GM23248 (cell line): Measurements from ENCODE around the gene ZNF804B. TPM values are rescaled to one million over a fixed set of nuclear protein-coding genes. Genes with fewer than 3 reads are reported as not detected.
A peak's percentile ranks its signal among the peaks of the same experiment; 100 is the strongest.

Experiments
- DNase-seq: peaks from one replicate; pipeline ENCODE4 v3.0.0-alpha.2; 2015
- H2AFZ ChIP-seq: fragments of 200-600 bp; sonication (generic); 2 replicates; pipeline ENCODE4 v1.6.1; 2016; ENCODE audit warnings: antibody characterized with exemption
- H3F3A ChIP-seq: fragments of 200-600 bp; sonication (generic); 2 replicates; pipeline ENCODE4 v1.6.1; 2016; ENCODE audit warnings: mild to moderate bottlenecking, antibody characterized with exemption, mixed run types; ENCODE audit not compliant: insufficient read depth
- H3K27ac ChIP-seq: fragments of 200-600 bp; sonication (generic); 2 replicates; pipeline ENCODE4 v1.5.1; 2016; ENCODE audit warnings: mild to moderate bottlenecking
- H3K27me3 ChIP-seq: fragments of 200-600 bp; sonication (generic); replicated peaks from 2 replicates; pipeline ENCODE4 v1.6.1; 2016; ENCODE audit warnings: mild to moderate bottlenecking; ENCODE audit not compliant: insufficient read depth
- H3K36me3 ChIP-seq: fragments of 200-600 bp; sonication (generic); 2 replicates; pipeline ENCODE4 v1.6.1; 2016; ENCODE audit warnings: low read depth, mild to moderate bottlenecking
- H3K4me1 ChIP-seq: fragments of 200-600 bp; sonication (generic); 2 replicates; pipeline ENCODE4 v1.6.1; 2016; ENCODE audit warnings: mild to moderate bottlenecking; ENCODE audit not compliant: insufficient read depth
- H3K4me2 ChIP-seq: fragments of 200-600 bp; sonication (generic); one replicate; pipeline ENCODE4 v1.6.1; 2016; ENCODE audit warnings: mild to moderate bottlenecking; ENCODE audit not compliant: unreplicated experiment
- H3K4me3 ChIP-seq: fragments of 200-600 bp; sonication (generic); 2 replicates; pipeline ENCODE4 v1.5.1; 2016; ENCODE audit warnings: mild to moderate bottlenecking
- H3K79me2 ChIP-seq: fragments of 200-600 bp; sonication (generic); 2 replicates; pipeline ENCODE4 v1.6.1; 2016; ENCODE audit warnings: mild to moderate bottlenecking; ENCODE audit not compliant: insufficient read depth
- H3K9ac ChIP-seq: fragments of 200-600 bp; sonication (generic); 2 replicates; pipeline ENCODE4 v1.6.1; 2016; ENCODE audit warnings: mild to moderate bottlenecking
- H3K9me2 ChIP-seq: fragments of 200-600 bp; sonication (generic); 2 replicates; pipeline ENCODE4 v1.6.1; 2016; ENCODE audit warnings: mixed run types, mild to moderate bottlenecking, moderate library complexity; ENCODE audit not compliant: insufficient read depth
- H3K9me3 ChIP-seq: fragments of 200-600 bp; sonication (generic); one replicate; pipeline ENCODE4 v1.6.1; 2017; ENCODE audit warnings: low read depth
- H4K20me1 ChIP-seq: fragments of 200-600 bp; sonication (generic); 2 replicates; pipeline ENCODE4 v1.6.0; 2016; ENCODE audit not compliant: insufficient read depth
- EZH2 ChIP-seq: fragments of 200-600 bp; sonication (generic); IDR thresholded peaks from 2 replicates; pipeline ENCODE4 v1.6.1; 2018; ENCODE audit warnings: antibody characterized with exemption, mild to moderate bottlenecking; ENCODE audit not compliant: insufficient read depth, poor library complexity, severe bottlenecking
- EZH2phosphoT487 ChIP-seq: fragments of 200-600 bp; sonication (generic); IDR thresholded peaks from 2 replicates; pipeline ENCODE4 v1.6.1; 2018; ENCODE audit warnings: antibody characterized with exemption, moderate library complexity, mild to moderate bottlenecking, low read depth; ENCODE audit not compliant: insufficient read depth
- WGBS, 2 experiments: methylation state at CpG; one replicate each; pipeline ENCODE4 v1.1.6; 2015 to 2017; ENCODE audit warnings: low lambda C conversion rate in 2 of 2, low coverage in 1 of 2; ENCODE audit errors: missing lambda C conversion rate in 2 of 2; 5-methylcytosine and 5-hydroxymethylcytosine counted together
- in situ Hi-C: fragments of 300-500 bp; cut with MboI; formaldehyde crosslinking; loops from 2 replicates; pipeline ENCODE4 v1.15.0; 2020
- polyA plus RNA-seq: library from polyadenylated mRNA; unstranded; fragments of >200 nt; fragmentation: Nextera tagmentation; extraction: Ambion mirVana; gene quantifications from 2 replicates; pipeline ENCODE4 v1.2.1, GENCODE V29; 2016
- total RNA-seq: library from RNA; depleted of rRNA; stranded (reverse); fragments of >200 nt; shearing (Covaris generic); gene quantifications from 2 replicates; pipeline ENCODE4 v1.2.3, GENCODE V29; 2014

The ZNF804B gene
- total and polyA plus RNA-seq, 2 experiments from 2014 or later, result not detected

DNA sequence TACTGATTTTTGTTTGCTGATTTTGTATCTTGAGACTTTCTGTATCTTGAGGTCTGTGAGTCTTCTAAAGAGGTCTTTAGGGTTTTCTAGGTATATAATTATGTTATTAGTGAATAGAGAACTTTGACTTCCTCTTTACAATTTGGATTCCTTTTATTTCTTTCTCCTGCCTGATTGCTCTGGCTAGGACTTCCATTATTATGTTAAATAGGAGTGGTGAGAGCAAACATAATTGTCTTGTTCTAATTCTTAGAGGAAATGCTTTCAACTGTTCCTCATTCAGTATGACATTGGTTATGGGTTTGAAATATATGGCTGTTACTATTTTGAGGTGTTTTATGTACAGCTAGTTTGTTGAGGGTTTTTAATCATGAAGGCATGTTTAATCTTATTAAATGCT, 344.1 kb downstream of the ZNF804B start:
- Histone ChIP-seq H3K4me2 (no peak overlapping the region), H3K4me3 (no peak overlapping the region), H3K9me3 (no peaks in the 10 kb centered on the region), H2AFZ (no peak overlapping the region), H3K79me2 (no peaks in the 10 kb centered on the region), H3K27ac (no peak overlapping the region), H3K9ac (no peak overlapping the region), H4K20me1 (no peaks in the 10 kb centered on the region), H3K4me1 (no peaks in the 10 kb centered on the region), H3K27me3 (no peaks in the 10 kb centered on the region), H3K36me3 (no peaks in the 10 kb centered on the region), H3F3A (no peaks in the 10 kb centered on the region), H3K9me2 (no peaks in the 10 kb centered on the region)
- DNase-seq, result no peak
- in situ Hi-C loops, result no loop called here
- TF ChIP-seq EZH2 (no peak), EZH2phosphoT487 (no peak)

- no peaks in the 10 kb centered on the region for H3F3A ChIP-seq
- no peaks in the 10 kb centered on the region for H3K27me3 ChIP-seq
- H3K27ac ChIP-seq, result no peak overlapping the region
- H3K4me2 ChIP-seq, result no peak overlapping the region
- 48 to 50% methylated on average over 6 of the region's 6 CpGs for WGBS, 2 experiments
- no peak overlapping the region for H3K4me3 ChIP-seq
- H4K20me1 ChIP-seq, result no peaks in the 10 kb centered on the region
- TF ChIP-seq EZH2 (no peak), EZH2phosphoT487 (no peak)
- no peaks in the 10 kb centered on the region for H3K79me2 ChIP-seq
- H2AFZ ChIP-seq, result no peak overlapping the region
- DNase-seq, result peak; percentile 1
- in situ Hi-C loops, result no loop called here
- H3K9me2 ChIP-seq, result no peaks in the 10 kb centered on the region
- no peaks in the 10 kb centered on the region for H3K4me1 ChIP-seq
- H3K9me3 ChIP-seq, result no peaks in the 10 kb centered on the region
- H3K36me3 ChIP-seq, result no peaks in the 10 kb centered on the region
- H3K9ac ChIP-seq, result no peak overlapping the region
Observed at GRCh38 chr7:89104748-89105685, 345.5 kb downstream of the ZNF804B start.

DNA sequence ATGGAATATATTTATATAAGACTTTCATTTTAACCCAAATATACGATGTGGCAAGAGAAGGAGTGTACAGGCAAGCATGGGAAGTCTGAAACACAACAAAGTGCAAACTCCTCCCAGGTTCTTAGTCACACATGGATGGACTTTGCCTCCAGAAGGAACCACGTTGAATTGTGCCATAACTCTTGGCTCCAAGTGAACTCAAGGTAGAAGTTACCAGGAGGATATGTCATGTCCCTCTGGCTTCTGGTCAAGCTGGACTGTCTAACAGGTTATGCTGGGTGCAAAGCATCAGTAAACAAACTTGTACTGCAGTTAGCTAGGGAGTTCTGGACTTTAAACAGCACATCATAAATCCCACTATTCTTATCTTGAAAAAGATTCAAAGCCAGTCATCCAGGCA, 364.4 kb downstream of the ZNF804B start:
- WGBS, 2 experiments, result 2 to 3% methylated on average over 2 of the region's 2 CpGs
- Histone ChIP-seq H4K20me1 (no peaks in the 10 kb centered on the region), H3K4me1 (no peaks in the 10 kb centered on the region), H3K36me3 (no peaks in the 10 kb centered on the region), H2AFZ (no peak overlapping the region), H3K4me3 (no peak overlapping the region), H3K9me2 (no peaks in the 10 kb centered on the region), H3F3A (no peaks in the 10 kb centered on the region), H3K9ac (no peak overlapping the region), H3K27ac (no peak overlapping the region), H3K27me3 (no peaks in the 10 kb centered on the region), H3K4me2 (no peak overlapping the region), H3K9me3 (no peaks in the 10 kb centered on the region), H3K79me2 (no peaks in the 10 kb centered on the region)
- in situ Hi-C loops, result no loop called here
- no peak for DNase-seq
- TF ChIP-seq EZH2phosphoT487 (no peak), EZH2 (no peak)

DNA sequence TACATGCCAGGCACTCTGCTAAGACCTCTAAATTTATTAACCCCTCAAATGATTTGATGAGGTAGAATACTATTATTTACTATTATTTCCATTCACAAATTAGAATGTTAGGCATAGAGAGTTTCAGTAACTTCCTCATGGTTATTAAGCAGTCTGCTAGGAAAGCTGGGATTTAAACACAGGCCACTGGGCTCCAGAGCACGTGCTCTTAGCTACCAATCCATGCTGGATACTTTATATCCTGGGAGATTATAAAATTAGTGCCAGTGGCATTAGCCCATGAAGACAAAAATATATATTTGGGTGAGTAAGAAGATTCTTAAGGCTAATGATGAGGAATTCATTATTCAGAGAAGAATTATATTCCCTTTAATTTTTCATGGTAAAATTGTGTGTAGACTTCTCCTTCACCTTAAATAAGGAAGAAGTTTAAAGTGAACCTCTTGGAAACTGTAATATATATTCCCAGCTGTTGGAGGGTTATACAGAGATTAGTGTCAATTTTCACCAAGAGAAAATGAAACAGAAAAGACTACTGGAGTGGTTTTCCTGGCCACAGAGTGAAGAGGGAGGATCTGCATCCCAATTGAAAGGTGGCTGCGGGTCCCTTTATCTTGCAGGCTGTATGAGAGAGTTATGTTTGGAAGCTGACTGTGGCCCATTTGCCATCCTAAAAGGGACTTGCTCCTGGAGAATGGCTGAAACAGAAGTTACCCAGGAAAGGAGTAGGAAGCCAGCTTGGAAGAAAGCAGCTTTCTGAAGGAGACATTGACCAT, 370.3 kb downstream of the ZNF804B start:
- DNase-seq, result no peak
- Histone ChIP-seq H3K9me3 (no peaks in the 10 kb centered on the region), H3K9ac (no peak overlapping the region), H2AFZ (no peak overlapping the region), H3K36me3 (no peaks in the 10 kb centered on the region), H3F3A (no peaks in the 10 kb centered on the region), H3K4me2 (no peak overlapping the region), H3K79me2 (no peaks in the 10 kb centered on the region), H3K9me2 (no peaks in the 10 kb centered on the region), H4K20me1 (no peaks in the 10 kb centered on the region), H3K27me3 (no peaks in the 10 kb centered on the region), H3K27ac (no peak overlapping the region), H3K4me1 (no peaks in the 10 kb centered on the region), H3K4me3 (no peak overlapping the region)
- in situ Hi-C loops, result no loop called here
- WGBS, 2 experiments, result 14 to 21% methylated on average over 2 of the region's 2 CpGs
- no peak for TF ChIP-seq EZH2phosphoT487
- TF ChIP-seq EZH2, result no peak
